ENCODE results near the gene TSPAN5.

GRCh38 chr4:98680806-98681205 is 22.4 kb upstream of the TSPAN5 start:
- TF ChIP-seq CTCF (conservative IDR thresholded peaks at IDR 0.05; ENCODE audit: low read depth, low read length): no peak
- TF ChIP-seq, protein P1, sequence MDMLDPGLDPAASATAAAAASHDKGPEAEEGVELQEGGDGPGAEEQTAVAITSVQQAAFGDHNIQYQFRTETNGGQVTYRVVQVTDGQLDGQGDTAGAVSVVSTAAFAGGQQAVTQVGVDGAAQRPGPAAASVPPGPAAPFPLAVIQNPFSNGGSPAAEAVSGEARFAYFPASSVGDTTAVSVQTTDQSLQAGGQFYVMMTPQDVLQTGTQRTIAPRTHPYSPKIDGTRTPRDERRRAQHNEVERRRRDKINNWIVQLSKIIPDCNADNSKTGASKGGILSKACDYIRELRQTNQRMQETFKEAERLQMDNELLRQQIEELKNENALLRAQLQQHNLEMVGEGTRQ (IDR thresholded peaks at IDR 0.05; ENCODE audit: low read depth, low read length): no peak
- no peak for TF ChIP-seq RCOR1 (IDR thresholded peaks at IDR 0.05; ENCODE audit: insufficient replicate concordance, low read length)
- no peak for TF ChIP-seq POLR2A (IDR thresholded peaks at IDR 0.05; ENCODE audit: low read depth, low read length)
- TF ChIP-seq SMC3 (IDR thresholded peaks at IDR 0.05; ENCODE audit: low read depth, low read length): no peak
- TF ChIP-seq MAZ (IDR thresholded peaks at IDR 0.05; ENCODE audit: borderline replicate concordance, low read depth, low read length): no peak
- no peak for TF ChIP-seq RAD21 (IDR thresholded peaks at IDR 0.05; ENCODE audit: low read length)
- no peak for TF ChIP-seq RFX5 (IDR thresholded peaks at IDR 0.05; ENCODE audit: low read depth, low read length)

Measured in IMR-90 (cell line).